Measurements from ENCODE around the gene TYRP1.
"Not testable (repeated sequence)": the region's sequence is repeated elsewhere in the genome, so short reads cannot be mapped to it uniquely, and the experiment has no call there.

TYRP1 gene

DNA sequence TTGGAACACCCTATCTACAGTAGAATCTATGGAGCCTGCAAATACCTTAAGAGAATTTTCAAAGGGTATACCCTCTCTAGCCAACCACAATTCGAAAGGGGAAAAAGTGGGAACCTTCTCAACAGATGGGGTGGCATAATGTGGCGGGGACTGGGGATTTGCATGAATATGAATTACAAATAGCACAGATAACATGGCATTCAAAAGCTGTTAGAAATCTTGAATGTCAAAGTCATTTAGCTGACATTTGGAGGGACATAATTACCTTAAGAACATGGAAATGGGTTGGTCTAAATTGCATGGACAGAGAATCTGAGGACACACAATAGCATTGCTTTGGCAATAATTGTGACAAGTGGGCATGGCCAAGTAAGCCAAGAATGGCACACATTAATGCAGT, 23.2 kb upstream of the TYRP1 start:
- no peak overlapping the region for H3K4me3 ChIP-seq (ENCODE audit: low read length)
- no peaks in the 10 kb centered on the region for H3K4me1 ChIP-seq (ENCODE audit: control insufficient read depth, low read depth, low read length)
- H3K27me3 ChIP-seq (ENCODE audit: insufficient read depth, low read length, poor library complexity): no peaks in the 10 kb centered on the region
- H3K4ac ChIP-seq (ENCODE audit: low read depth, low read length): no peak overlapping the region
- DNase-seq: no peak
- H4K5ac ChIP-seq (ENCODE audit: low read length): no peak overlapping the region
- no peak overlapping the region for H3K23ac ChIP-seq (ENCODE audit: low read length)
- H2BK120ac ChIP-seq (ENCODE audit: low read depth, low read length): no peak overlapping the region
- WGBS (ENCODE audit: extremely low coverage, insufficient coverage, low lambda C conversion rate): no CpG with 5 or more reads among the region's 2 CpGs
- no peak overlapping the region for H4K8ac ChIP-seq (ENCODE audit: low read depth, low read length)
- no peak overlapping the region for H3K18ac ChIP-seq (ENCODE audit: low read length)
- no peak overlapping the region for H2AK5ac ChIP-seq (ENCODE audit: low read length)
- H2BK15ac ChIP-seq (replicated peaks; ENCODE audit: low read depth): no peak overlapping the region
- no peaks in the 10 kb centered on the region for H3K36me3 ChIP-seq (ENCODE audit: control insufficient read depth, insufficient read depth, low read length)
- no peaks in the 10 kb centered on the region for H3K79me1 ChIP-seq (ENCODE audit: low read length)
- H2BK5ac ChIP-seq (ENCODE audit: low read length): no peak overlapping the region
- no peak overlapping the region for H3K27ac ChIP-seq (ENCODE audit: low read depth, low read length)
- H3K56ac ChIP-seq (ENCODE audit: low read length): no peak overlapping the region
- H3K79me2 ChIP-seq (ENCODE audit: control insufficient read depth, insufficient read depth, low read length): no peaks in the 10 kb centered on the region
- no peak overlapping the region for H3K9ac ChIP-seq (ENCODE audit: low read length)
- H3K4me2 ChIP-seq (ENCODE audit: low read length): no peak overlapping the region

DNA sequence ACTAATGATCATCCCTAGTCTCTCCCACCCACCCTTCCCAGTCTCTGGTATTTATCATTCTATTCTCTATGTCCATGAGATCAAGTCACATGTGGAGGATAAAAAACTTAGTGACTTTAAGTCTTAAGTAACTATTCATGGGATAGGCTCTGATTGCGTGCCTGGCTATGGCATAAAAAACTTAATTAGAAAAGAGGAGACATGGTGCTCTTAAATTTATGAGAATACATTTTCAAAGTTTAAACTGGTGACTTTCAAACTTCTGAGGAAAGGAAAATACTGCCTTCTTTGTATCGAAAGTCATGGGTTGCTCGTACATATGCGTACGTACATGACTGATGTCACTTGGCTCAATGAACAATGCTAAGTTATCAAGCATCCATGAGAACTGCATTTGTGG, 18.2 kb upstream of the TYRP1 start:
- Histone ChIP-seq H3K27me3 (ENCODE audit: insufficient read depth, low read length, poor library complexity) (no peaks in the 10 kb centered on the region), H3K56ac (ENCODE audit: low read length) (no peak overlapping the region), H4K8ac (ENCODE audit: low read depth, low read length) (no peak overlapping the region), H3K4me1 (ENCODE audit: control insufficient read depth, low read depth, low read length) (no peaks in the 10 kb centered on the region), H2BK120ac (ENCODE audit: low read depth, low read length) (no peak overlapping the region), H4K5ac (ENCODE audit: low read length) (no peak overlapping the region), H3K23ac (ENCODE audit: low read length) (no peak overlapping the region), H3K18ac (ENCODE audit: low read length) (no peak overlapping the region), H2BK15ac (replicated peaks; ENCODE audit: low read depth) (no peak overlapping the region), H3K4me2 (ENCODE audit: low read length) (no peak overlapping the region), H3K4me3 (ENCODE audit: low read length) (no peak overlapping the region), H3K79me1 (ENCODE audit: low read length) (no peaks in the 10 kb centered on the region), H3K9ac (ENCODE audit: low read length) (no peak overlapping the region), H2BK5ac (ENCODE audit: low read length) (no peak overlapping the region), H3K79me2 (ENCODE audit: control insufficient read depth, insufficient read depth, low read length) (no peaks in the 10 kb centered on the region), H3K27ac (ENCODE audit: low read depth, low read length) (no peak overlapping the region), H3K36me3 (ENCODE audit: control insufficient read depth, insufficient read depth, low read length) (no peaks in the 10 kb centered on the region), H2AK5ac (ENCODE audit: low read length) (no peak overlapping the region), H3K4ac (ENCODE audit: low read depth, low read length) (no peak overlapping the region)
- WGBS (ENCODE audit: extremely low coverage, insufficient coverage, low lambda C conversion rate): no CpG with 5 or more reads among the region's 5 CpGs
- no peak for DNase-seq

DNA sequence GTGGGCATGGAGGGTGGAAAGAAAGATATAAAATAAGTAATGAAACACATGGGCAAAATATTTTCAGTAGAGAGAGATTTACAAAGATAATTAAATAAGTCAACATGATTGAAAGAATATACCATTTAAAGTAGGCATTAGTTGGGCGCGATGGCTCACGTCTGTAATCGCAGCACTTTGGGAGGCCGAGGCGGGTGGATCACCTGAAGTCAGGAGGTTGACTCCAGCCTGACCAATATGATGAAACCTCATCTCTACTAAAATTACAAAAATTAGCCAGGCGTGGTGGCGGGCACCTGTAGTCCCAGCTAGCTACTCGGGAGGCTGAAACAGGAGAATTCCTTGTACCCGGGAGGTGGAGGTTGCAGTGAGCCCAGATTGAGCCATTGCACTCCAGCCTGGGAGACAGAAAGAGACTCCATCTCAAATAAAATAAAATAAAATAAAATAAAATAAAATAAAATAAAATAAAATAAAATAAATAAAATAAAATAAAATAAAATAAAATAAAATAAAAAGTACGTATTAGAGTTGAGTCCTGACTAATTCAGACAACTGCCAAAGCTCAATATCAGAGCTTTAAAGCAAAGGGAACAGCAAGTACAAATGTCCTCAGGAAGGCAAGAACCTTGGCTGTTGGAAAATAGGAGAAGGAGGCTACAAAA, 15.6 kb upstream of the TYRP1 start:
- not testable (repeated sequence) for H3K56ac ChIP-seq (ENCODE audit: low read length); H3K36me3 ChIP-seq (ENCODE audit: control insufficient read depth, insufficient read depth, low read length); H3K4me2 ChIP-seq (ENCODE audit: low read length); H3K23ac ChIP-seq (ENCODE audit: low read length); H3K18ac ChIP-seq (ENCODE audit: low read length); H4K5ac ChIP-seq (ENCODE audit: low read length); H4K8ac ChIP-seq (ENCODE audit: low read depth, low read length); H3K4ac ChIP-seq (ENCODE audit: low read depth, low read length); H3K79me1 ChIP-seq (ENCODE audit: low read length); H2BK120ac ChIP-seq (ENCODE audit: low read depth, low read length); H3K4me1 ChIP-seq (ENCODE audit: control insufficient read depth, low read depth, low read length); H3K79me2 ChIP-seq (ENCODE audit: control insufficient read depth, insufficient read depth, low read length); H2BK5ac ChIP-seq (ENCODE audit: low read length); H3K4me3 ChIP-seq (ENCODE audit: low read length); DNase-seq; H3K9ac ChIP-seq (ENCODE audit: low read length); H3K27me3 ChIP-seq (ENCODE audit: insufficient read depth, low read length, poor library complexity); H2AK5ac ChIP-seq (ENCODE audit: low read length); H3K27ac ChIP-seq (ENCODE audit: low read depth, low read length); H2BK15ac ChIP-seq (replicated peaks; ENCODE audit: low read depth)
- no CpG with 5 or more reads among the region's 11 CpGs for WGBS (ENCODE audit: extremely low coverage, insufficient coverage, low lambda C conversion rate)

DNA sequence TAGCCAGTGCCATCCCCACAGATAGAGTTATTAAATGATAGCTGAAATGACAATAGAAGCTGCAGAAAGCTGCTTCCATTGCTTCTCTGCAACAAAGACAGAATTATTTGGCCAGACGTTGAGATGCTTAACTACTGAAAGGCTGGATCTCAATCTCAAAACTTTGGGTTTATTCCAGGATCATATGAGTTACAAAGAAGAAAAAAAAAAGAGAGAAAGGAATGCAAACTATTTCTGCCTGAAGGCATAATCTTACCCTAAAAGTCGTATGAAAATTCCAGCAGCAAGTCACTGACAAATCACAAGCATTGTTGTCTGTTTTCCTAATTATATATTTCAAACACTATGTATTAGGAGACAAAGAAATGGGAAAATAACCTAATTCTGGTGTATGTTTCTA, 12.8 kb upstream of the TYRP1 start:
- no peak overlapping the region for H3K27ac ChIP-seq (ENCODE audit: low read depth, low read length)
- no peaks in the 10 kb centered on the region for H3K27me3 ChIP-seq (ENCODE audit: insufficient read depth, low read length, poor library complexity)
- no peak overlapping the region for H3K4me3 ChIP-seq (ENCODE audit: low read length)
- no peak overlapping the region for H3K4ac ChIP-seq (ENCODE audit: low read depth, low read length)
- H4K5ac ChIP-seq (ENCODE audit: low read length): no peak overlapping the region
- H2BK5ac ChIP-seq (ENCODE audit: low read length): no peak overlapping the region
- no peak overlapping the region for H3K4me2 ChIP-seq (ENCODE audit: low read length)
- H3K9ac ChIP-seq (ENCODE audit: low read length): no peak overlapping the region
- no peaks in the 10 kb centered on the region for H3K79me2 ChIP-seq (ENCODE audit: control insufficient read depth, insufficient read depth, low read length)
- no peak overlapping the region for H3K56ac ChIP-seq (ENCODE audit: low read length)
- no peak overlapping the region for H2BK15ac ChIP-seq (replicated peaks; ENCODE audit: low read depth)
- no peaks in the 10 kb centered on the region for H3K79me1 ChIP-seq (ENCODE audit: low read length)
- no peak overlapping the region for H2AK5ac ChIP-seq (ENCODE audit: low read length)
- no CpG with 5 or more reads among the region's 2 CpGs for WGBS (ENCODE audit: extremely low coverage, insufficient coverage, low lambda C conversion rate)
- no peak overlapping the region for H3K23ac ChIP-seq (ENCODE audit: low read length)
- H4K8ac ChIP-seq (ENCODE audit: low read depth, low read length): no peak overlapping the region
- no peaks in the 10 kb centered on the region for H3K4me1 ChIP-seq (ENCODE audit: control insufficient read depth, low read depth, low read length)
- H2BK120ac ChIP-seq (ENCODE audit: low read depth, low read length): no peak overlapping the region
- H3K36me3 ChIP-seq (ENCODE audit: control insufficient read depth, insufficient read depth, low read length): no peaks in the 10 kb centered on the region
- DNase-seq: peak; percentile 74
- no peak overlapping the region for H3K18ac ChIP-seq (ENCODE audit: low read length)

DNA sequence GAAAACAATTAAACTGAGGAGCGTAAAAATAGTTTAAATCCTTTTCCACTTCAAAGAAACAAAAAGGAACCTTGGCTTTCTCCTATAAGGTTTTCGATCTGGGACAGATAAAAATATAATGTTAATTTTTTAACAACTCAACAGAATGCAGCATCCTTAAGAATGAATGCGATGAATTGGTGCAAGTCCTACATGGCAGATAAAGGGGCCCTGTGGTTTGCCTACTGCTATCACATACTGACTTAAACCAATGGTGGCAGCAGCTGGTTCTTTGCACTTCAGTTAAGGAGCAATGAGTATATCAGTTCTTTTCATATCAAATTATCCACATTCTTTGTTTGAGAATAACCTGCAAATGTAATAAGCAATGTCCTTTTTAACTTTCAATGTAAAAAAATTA, 12.4 kb upstream of the TYRP1 start:
- no peaks in the 10 kb centered on the region for H3K4me1 ChIP-seq (ENCODE audit: control insufficient read depth, low read depth, low read length)
- no CpG with 5 or more reads among the region's 3 CpGs for WGBS (ENCODE audit: extremely low coverage, insufficient coverage, low lambda C conversion rate)

DNA sequence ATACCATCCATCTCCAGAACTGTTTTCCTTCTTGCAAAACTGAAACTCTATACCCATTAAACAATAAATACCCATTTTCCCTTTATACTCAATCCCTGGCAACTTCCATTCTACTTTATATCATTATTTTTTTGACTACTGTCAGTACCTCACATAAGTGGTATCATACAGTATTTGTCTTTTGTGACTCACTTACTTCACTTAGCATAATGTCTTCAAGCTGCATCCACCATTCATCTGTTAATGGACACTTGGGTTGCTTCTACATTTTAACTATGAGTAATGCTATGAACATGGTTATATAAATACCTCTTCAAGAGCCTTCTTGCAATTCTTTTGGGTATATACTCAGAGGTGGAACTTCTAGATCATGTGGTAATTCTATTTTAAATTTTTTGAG, 11.6 kb upstream of the TYRP1 start:
- Histone ChIP-seq H3K56ac (ENCODE audit: low read length) (no peak overlapping the region), H2BK120ac (ENCODE audit: low read depth, low read length) (no peak overlapping the region), H3K23ac (ENCODE audit: low read length) (no peak overlapping the region), H3K27ac (ENCODE audit: low read depth, low read length) (no peak overlapping the region), H3K18ac (ENCODE audit: low read length) (no peak overlapping the region), H3K27me3 (ENCODE audit: insufficient read depth, low read length, poor library complexity) (no peaks in the 10 kb centered on the region), H3K9ac (ENCODE audit: low read length) (no peak overlapping the region), H3K4ac (ENCODE audit: low read depth, low read length) (no peak overlapping the region), H3K4me2 (ENCODE audit: low read length) (no peak overlapping the region), H3K36me3 (ENCODE audit: control insufficient read depth, insufficient read depth, low read length) (no peaks in the 10 kb centered on the region), H2BK15ac (replicated peaks; ENCODE audit: low read depth) (no peak overlapping the region), H2AK5ac (ENCODE audit: low read length) (no peak overlapping the region), H4K5ac (ENCODE audit: low read length) (no peak overlapping the region), H3K4me3 (ENCODE audit: low read length) (no peak overlapping the region), H2BK5ac (ENCODE audit: low read length) (no peak overlapping the region), H3K79me2 (ENCODE audit: control insufficient read depth, insufficient read depth, low read length) (no peaks in the 10 kb centered on the region), H4K8ac (ENCODE audit: low read depth, low read length) (no peak overlapping the region), H3K79me1 (ENCODE audit: low read length) (no peaks in the 10 kb centered on the region), H3K4me1 (ENCODE audit: control insufficient read depth, low read depth, low read length) (no peaks in the 10 kb centered on the region)
- DNase-seq: no peak

More for the DNA sequence above, 12.4 kb upstream of the TYRP1 start:
- Histone ChIP-seq H4K8ac (ENCODE audit: low read depth, low read length) (no peak overlapping the region), H2BK5ac (ENCODE audit: low read length) (no peak overlapping the region), H3K18ac (ENCODE audit: low read length) (no peak overlapping the region), H3K36me3 (ENCODE audit: control insufficient read depth, insufficient read depth, low read length) (no peaks in the 10 kb centered on the region), H3K4me2 (ENCODE audit: low read length) (no peak overlapping the region), H3K23ac (ENCODE audit: low read length) (no peak overlapping the region), H3K27ac (ENCODE audit: low read depth, low read length) (no peak overlapping the region), H3K4ac (ENCODE audit: low read depth, low read length) (peak overlapping the region; percentile 36), H4K5ac (ENCODE audit: low read length) (no peak overlapping the region), H3K27me3 (ENCODE audit: insufficient read depth, low read length, poor library complexity) (no peaks in the 10 kb centered on the region), H3K4me3 (ENCODE audit: low read length) (no peak overlapping the region), H2BK120ac (ENCODE audit: low read depth, low read length) (no peak overlapping the region), H2BK15ac (replicated peaks; ENCODE audit: low read depth) (no peak overlapping the region), H3K79me2 (ENCODE audit: control insufficient read depth, insufficient read depth, low read length) (no peaks in the 10 kb centered on the region), H2AK5ac (ENCODE audit: low read length) (no peak overlapping the region), H3K9ac (ENCODE audit: low read length) (no peak overlapping the region), H3K56ac (ENCODE audit: low read length) (no peak overlapping the region), H3K79me1 (ENCODE audit: low read length) (no peaks in the 10 kb centered on the region)
- DNase-seq: peak; percentile 13
